Measurements from ENCODE around the gene COL11A1. TPM values are rescaled to one million over a fixed set of nuclear protein-coding genes. Genes with fewer than 3 reads are reported as not detected.

COL11A1 gene
- total RNA-seq, 2 experiments from 2014 or later = not detected

GRCh38 chr1:103109311-103109920 is 1.1 kb upstream of the COL11A1 start:
- H3K27me3 Mint-ChIP-seq = peaks cover 17% of the 10 kb centered on the region
- no peak overlapping the region for H3K4me3 Mint-ChIP-seq
- CTCF ChIA-PET = no interaction called here
- TF ChIP-seq CTCF (IDR thresholded peaks at IDR 0.05) = no peak
- POLR2A ChIA-PET = no interaction called here
- H3K9me3 Mint-ChIP-seq = no peaks in the 10 kb centered on the region
- H3K27ac Mint-ChIP-seq = no peak overlapping the region
- no peak for ATAC-seq
- peaks cover 6% of the 10 kb centered on the region for H3K4me1 Mint-ChIP-seq (ENCODE audit: low read depth)
- intact Hi-C loops (cut with micrococcal nuclease) = loop anchor here (5.0 kb wide), 1 partner anchor 353 kb away; no protein-coding TSS in a partner anchor
- DNase-seq = no peak
- no peaks in the 10 kb centered on the region for H3K36me3 Mint-ChIP-seq (ENCODE audit: low read depth)

- CTCF ChIA-PET = interaction anchor here (2.4 kb wide), 1 partner anchor 354 kb away, joined by 11 read pairs; no protein-coding TSS in a partner anchor
- no peak overlapping the region for H3K27ac Mint-ChIP-seq
- POLR2A ChIA-PET = no interaction called here
- no peaks in the 10 kb centered on the region for H3K9me3 Mint-ChIP-seq
- no peaks in the 10 kb centered on the region for H3K36me3 Mint-ChIP-seq (ENCODE audit: low read depth)
- H3K27me3 Mint-ChIP-seq = peaks cover 17% of the 10 kb centered on the region
- H3K4me1 Mint-ChIP-seq (ENCODE audit: low read depth) = peaks cover 6% of the 10 kb centered on the region
- H3K4me3 Mint-ChIP-seq = no peak overlapping the region
- intact Hi-C loops (cut with micrococcal nuclease) = loop anchor here (5.0 kb wide), 1 partner anchor 354 kb away; no protein-coding TSS in a partner anchor
- DNase-seq (no peak), ATAC-seq (no peak)
- TF ChIP-seq CTCF (IDR thresholded peaks at IDR 0.05) = no peak
Measured at GRCh38 chr1:103107741-103108375, 464 bp downstream of the COL11A1 start.

DNA sequence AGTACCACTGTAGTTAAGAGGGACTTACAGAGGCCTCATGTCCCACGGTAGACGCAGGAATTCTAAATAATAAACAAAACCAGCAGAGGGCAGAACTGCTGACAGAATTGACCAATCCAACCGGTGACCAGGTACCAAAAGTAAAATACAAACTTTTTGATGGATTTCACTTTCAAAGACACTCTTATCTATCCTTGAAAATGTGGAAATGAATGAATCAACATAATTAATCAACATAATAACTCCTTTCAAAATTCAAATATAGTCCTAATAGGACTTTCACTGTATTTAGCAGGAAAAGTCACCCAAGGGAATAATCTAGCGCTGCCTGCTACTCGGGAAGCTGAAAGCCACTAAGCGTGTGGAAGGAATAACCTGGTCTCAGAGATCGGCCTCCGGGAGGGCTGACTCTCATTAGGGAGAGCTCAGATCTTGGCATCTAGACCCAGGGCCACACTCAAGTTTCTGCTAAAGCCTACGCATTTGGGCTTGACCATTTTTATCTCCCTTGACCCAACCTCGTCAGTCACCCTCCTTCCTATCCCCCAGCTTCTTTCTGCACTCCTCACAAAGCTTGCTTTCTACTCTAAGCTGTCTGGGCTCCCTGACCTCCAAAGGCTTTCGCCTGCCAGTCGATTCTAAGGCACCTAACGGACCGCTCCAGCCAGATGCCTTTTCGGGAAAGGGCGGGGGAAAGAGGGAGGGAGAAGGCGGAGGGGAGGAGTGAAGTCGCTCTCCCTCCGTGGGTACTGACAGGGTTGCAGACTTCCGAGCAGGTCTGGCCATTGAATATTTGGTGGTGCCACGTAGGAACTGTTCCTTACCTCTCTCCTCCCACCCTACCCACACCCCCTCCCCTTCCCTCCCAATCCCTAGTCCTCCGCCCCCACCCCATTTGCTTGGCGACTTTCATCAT is 1.6 kb downstream of the COL11A1 start:
- ATAC-seq = no peak
- H3K27ac Mint-ChIP-seq = no peak overlapping the region
- H3K4me3 Mint-ChIP-seq = no peak overlapping the region
- intact Hi-C loops (cut with micrococcal nuclease) = loop anchor here (5.0 kb wide), 1 partner anchor 356 kb away; no protein-coding TSS in a partner anchor
- peak; percentile 1 for DNase-seq
- H3K36me3 Mint-ChIP-seq (ENCODE audit: low read depth) = no peaks in the 10 kb centered on the region
- TF ChIP-seq CTCF (IDR thresholded peaks at IDR 0.05) = peak; percentile 24
- POLR2A ChIA-PET = no interaction called here
- CTCF ChIA-PET = interaction anchor here (2.4 kb wide), 1 partner anchor 355 kb away, joined by 11 read pairs; no protein-coding TSS in a partner anchor
- H3K4me1 Mint-ChIP-seq (ENCODE audit: low read depth) = peaks cover 6% of the 10 kb centered on the region
- peaks cover 17% of the 10 kb centered on the region for H3K27me3 Mint-ChIP-seq
- no peaks in the 10 kb centered on the region for H3K9me3 Mint-ChIP-seq

DNA sequence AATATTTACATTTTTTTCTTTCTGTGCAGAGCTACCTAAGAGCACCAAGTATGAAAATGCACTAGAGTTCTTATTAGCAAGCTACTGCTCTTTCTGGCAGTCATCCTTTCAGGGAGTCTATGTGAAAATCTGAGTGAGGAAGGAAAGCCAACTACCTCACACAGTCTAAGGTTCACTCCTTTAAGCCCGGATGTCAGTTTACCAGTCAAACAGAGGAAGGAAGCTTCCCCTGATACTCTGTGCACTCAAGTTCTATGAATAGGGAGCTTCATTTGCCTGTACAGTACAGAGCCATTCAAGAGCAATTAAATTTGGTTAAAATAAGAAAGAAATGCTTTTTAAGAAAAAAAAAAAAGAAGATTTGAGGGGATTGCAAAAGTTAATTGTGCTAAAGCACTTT is 6.9 kb downstream of the COL11A1 start:
- intact Hi-C loops (cut with micrococcal nuclease) = no loop called here
- no peak for ATAC-seq
- H3K27me3 Mint-ChIP-seq = peaks cover under 1% of the 10 kb centered on the region
- POLR2A ChIA-PET = no interaction called here
- no peaks in the 10 kb centered on the region for H3K4me1 Mint-ChIP-seq (ENCODE audit: low read depth)
- no peaks in the 10 kb centered on the region for H3K36me3 Mint-ChIP-seq (ENCODE audit: low read depth)
- CTCF ChIA-PET = no interaction called here
- H3K27ac Mint-ChIP-seq = no peak overlapping the region
- no peak for DNase-seq
- H3K4me3 Mint-ChIP-seq = no peak overlapping the region
- H3K9me3 Mint-ChIP-seq = peaks cover 3% of the 10 kb centered on the region
- no peak for TF ChIP-seq CTCF (IDR thresholded peaks at IDR 0.05)
